Lower leg skin (tissue), 3 donors: ENCODE measurements around the gene RPL32.

Experiments
- CTCF ChIP-seq, 3 donors: fragments of 450-650 bp; IDR thresholded peaks; one replicate each; pipeline ENCODE4 v1.5.1; 2016; ENCODE audit warnings: antibody characterized with exemption in 3 of 3, mild to moderate bottlenecking in 3 of 3, moderate library complexity in 2 of 3
- POLR2A ChIP-seq, 2 donors: fragments of 450-650 bp; IDR thresholded peaks; one replicate each; pipeline ENCODE4 v1.6.1; 2016 to 2017; ENCODE audit warnings: antibody characterized with exemption in 2 of 2, mild to moderate bottlenecking in 1 of 2, moderate library complexity in 1 of 2

- no peak for TF ChIP-seq POLR2A (IDR thresholded peaks at IDR 0.05)
- TF ChIP-seq CTCF (IDR thresholded peaks at IDR 0.05): no peak
These were observed 8.8 kb downstream of the RPL32 start for GRCh38 chr3:12832350-12833221.
